SKM-1 treated with dmso at 0.1 percent for 144 hours (cell line): ENCODE data around the gene ADGRG4.

Experiments
- DNase-seq: peaks from one replicate; lab custom pipeline; 2025; ENCODE audit not compliant: unreplicated experiment; lab: John Stamatoyannopoulos, UW

Gene ADGRG4

GRCh38 chrX:136292656-136293055 lies 8.1 kb upstream of the ADGRG4 start:
- no peak for DNase-seq

- no peak for DNase-seq
These were observed 5.4 kb upstream of the ADGRG4 start for GRCh38 chrX:136295380-136295779.

- no peak for DNase-seq
These were observed 2.3 kb downstream of the ADGRG4 start for GRCh38 chrX:136303041-136303440.

GRCh38 chrX:136304493-136304892 lies 3.7 kb downstream of the ADGRG4 start:
- DNase-seq: no peak

DNA sequence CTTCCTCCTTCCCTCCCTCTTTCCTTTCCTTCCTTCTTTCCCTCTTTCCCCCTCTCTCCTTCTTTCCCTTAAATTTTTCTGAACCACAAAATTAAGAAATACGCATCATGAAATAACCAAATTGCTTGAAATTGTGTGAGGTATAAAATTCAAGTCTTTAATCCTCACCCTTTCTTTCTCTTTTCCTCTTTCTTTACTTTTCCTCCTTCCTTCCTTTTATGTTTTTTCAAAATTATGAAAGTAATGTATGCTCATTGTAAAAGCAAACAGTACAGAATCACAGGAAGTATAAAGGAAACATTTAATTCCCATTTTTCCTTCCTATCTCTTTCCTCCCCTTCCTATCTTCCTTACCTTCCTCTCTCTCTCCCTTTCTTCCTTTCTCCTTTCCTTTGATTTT lies 5.4 kb downstream of the ADGRG4 start:
- no peak for DNase-seq

- no peak for DNase-seq
These were observed 6.7 kb downstream of the ADGRG4 start for GRCh38 chrX:136307471-136307870.

DNA sequence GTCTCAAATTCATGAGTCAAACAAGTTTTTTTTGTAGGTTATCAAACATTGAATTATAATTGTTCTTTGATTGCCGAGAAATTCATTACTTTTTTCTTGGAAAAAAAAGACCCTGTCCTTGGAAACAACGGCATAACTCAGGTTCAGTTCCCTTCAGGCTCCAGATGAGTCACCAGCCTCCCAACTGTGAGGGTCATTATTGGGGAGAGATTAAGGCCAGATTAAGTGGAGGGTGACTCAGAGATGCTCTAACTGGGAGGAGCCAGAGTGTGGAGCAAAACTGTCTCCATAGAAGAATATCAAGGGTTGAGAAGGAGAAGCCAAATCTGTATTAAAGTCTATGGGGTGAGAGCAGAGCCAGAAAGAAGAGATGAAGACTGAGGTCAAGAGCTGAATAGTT lies 9.6 kb downstream of the ADGRG4 start:
- DNase-seq: no peak

DNA sequence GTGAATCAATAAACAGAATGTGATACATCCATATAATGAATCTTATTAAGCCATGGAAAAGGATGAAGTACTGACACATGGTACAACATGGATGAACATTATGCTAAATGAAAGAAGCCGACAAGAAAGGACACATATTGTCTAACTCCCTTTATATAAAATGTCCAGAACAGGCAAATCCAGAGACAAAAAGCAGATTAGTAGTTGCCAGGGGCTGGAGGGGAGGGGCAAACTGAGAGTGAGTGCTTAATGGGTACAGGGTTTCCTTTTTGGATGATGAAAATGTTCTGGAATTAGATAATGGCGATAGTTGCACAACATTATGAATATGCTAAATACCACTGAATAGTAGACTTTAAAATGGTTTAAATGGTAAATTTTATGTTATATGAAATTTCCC lies 17.4 kb downstream of the ADGRG4 start:
- DNase-seq: no peak

DNA sequence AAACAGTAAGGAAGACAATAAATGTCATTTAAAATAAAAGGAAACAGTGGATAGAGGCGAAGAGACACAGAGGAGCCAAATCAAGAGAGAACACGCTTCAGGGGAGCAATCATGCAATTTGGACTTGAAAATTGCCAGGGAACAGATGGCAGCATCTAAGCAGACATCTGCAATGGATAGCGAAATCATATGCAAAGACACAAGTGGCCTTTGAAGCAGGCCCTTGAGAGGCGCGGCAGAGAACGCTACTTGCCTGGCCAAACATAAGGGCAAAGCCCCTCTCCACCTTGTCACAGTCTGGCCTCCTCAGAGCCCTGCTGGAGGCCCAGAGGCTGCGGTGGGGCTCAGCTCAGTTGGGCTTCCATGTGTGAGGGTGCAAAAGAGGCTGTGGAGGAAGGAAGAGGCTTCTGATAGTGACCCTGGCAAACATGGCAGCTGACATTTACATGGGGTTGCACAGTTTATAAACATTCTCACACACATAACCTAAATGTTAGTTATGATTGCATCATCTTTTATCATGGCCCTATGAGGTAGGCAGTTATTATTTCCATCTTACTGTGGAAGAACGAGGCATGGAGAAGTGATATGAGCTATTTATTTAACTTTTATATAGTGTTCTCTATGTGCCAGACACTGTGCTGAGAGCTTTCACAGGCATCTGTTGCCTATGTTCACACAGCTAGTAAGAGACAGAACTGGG lies 18.3 kb downstream of the ADGRG4 start:
- DNase-seq: no peak

DNA sequence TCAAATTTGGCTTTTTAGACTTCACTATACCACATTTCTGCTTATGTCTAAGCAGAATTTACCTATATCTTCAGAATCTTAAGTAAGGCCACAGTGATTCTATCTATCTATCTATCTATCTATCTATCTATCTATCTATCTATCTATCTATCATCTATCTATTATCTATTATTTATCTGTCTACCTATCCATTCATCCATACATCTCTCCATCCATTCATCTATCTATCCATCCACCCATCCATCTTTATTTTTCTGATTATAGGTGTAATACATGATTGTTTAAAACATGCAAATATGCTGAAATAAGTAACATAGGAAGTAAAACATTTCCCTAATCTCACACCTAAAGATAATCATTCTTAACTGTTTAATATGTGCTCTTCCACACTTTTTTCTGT lies 18.8 kb downstream of the ADGRG4 start:
- no peak for DNase-seq

DNA sequence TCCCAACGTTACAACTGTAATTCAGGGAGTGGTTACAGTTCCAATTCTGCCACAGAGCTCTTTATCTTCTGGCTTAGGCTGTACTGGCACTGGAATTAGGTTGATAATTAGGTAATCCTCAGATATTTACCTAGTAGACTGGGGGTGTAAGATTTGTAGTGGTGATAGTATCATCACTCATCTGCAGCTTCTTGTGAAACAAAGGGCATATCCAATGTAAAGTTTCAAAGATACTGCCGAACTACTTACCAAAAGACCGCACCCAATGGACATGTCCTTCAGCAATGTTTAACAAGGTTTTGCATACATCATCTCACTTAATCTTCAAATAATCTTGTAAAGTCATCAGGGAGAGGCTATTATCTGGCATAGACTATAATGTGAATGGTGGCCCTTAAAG lies 20.8 kb downstream of the ADGRG4 start:
- DNase-seq: no peak

GRCh38 chrX:136322064-136322463 lies 21.3 kb downstream of the ADGRG4 start:
- no peak for DNase-seq

GRCh38 chrX:136325377-136325776 lies 24.6 kb downstream of the ADGRG4 start:
- DNase-seq: no peak

DNA sequence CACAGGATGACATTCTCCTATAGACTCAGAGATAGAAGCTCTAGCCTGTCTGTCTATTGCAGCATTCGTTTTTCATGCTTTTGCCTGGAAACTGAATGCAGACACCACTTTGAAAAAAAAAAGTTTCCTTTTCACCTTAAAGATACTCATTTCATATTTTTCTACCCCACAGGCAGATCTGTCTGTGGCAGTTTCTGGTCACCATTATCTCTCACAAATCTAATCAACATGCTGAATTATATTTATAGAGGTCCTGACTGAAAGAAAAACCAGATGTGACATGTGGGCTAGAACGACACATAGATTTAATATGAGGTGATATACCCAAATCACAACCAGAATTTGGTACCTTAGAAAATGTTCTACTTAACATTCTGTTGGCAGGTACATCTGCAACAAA lies 28.2 kb downstream of the ADGRG4 start:
- no peak for DNase-seq

DNA sequence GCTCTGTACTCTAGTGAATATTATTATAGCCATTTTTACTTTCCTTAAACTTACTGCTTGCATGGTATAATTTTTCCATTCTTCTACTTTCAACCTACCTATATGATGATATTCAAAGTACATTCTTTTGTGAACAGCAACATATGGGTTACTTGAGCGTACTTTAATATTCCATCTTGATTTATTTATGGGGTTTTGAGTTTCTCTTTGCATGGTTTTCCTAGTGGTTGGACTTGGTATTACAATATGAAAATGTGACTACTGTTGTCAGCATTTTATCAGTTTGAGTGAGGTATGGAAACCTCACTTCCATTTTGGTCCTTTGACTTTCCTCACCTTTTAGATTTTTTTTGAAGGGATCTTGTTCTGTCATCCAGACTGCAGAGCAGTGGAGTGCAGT lies 35.9 kb downstream of the ADGRG4 start:
- no peak for DNase-seq

DNA sequence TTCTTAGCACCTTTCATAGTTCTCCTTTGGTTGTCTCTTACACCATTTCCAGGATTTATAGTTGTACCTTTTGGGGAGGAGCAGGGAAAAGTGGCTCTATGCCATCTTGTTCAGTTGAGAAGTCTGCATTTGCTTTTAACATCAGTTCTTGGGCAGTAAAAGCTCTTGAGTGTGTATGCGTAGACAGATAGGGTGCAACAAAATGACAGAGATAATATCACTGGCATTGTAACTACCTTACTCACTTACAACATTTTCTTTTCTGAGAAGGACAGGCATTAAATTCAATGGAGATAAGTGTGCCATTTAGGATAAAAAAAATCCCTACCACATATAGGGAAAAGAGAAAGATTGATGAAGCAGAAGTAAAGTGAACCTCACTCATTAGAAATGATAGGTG lies 38.9 kb downstream of the ADGRG4 start:
- no peak for DNase-seq

GRCh38 chrX:136344320-136344719 lies 43.6 kb downstream of the ADGRG4 start:
- no peak for DNase-seq

GRCh38 chrX:136346506-136346905 lies 45.7 kb downstream of the ADGRG4 start:
- no peak for DNase-seq

- DNase-seq: no peak
These were observed 46.9 kb downstream of the ADGRG4 start for GRCh38 chrX:136347706-136348105.

- no peak for DNase-seq
These were observed 52.8 kb downstream of the ADGRG4 start for GRCh38 chrX:136353526-136354093.

- no peak for DNase-seq
These were observed 53.4 kb downstream of the ADGRG4 start for GRCh38 chrX:136354201-136354600.

GRCh38 chrX:136369377-136369776 lies 68.6 kb downstream of the ADGRG4 start:
- no peak for DNase-seq

- no peak for DNase-seq
These were observed 76.0 kb downstream of the ADGRG4 start for GRCh38 chrX:136376713-136377112.
